K562 (cell line): ENCODE data around the gene ANO9.

Experiments
- FOXJ3 ChIP-seq: sonication (generic); formaldehyde crosslinking; IDR thresholded peaks from 2 replicates; pipeline ENCODE4 v1.4.0; 2020; ENCODE audit warnings: mild to moderate bottlenecking, missing genetic modification reagents
- KAT2B ChIP-seq: IDR thresholded peaks from one replicate; pipeline ENCODE4 v1.6.1; 2012; ENCODE audit warnings: low read depth, mild to moderate bottlenecking, control low read depth, inconsistent platforms, low read length, moderate library complexity
- TEAD1 ChIP-seq, 2 experiments: fragments of 450-650 bp in 1 of 2; sonication (generic) in 1 of 2; formaldehyde crosslinking; IDR thresholded peaks; 2 replicates each; pipeline versions ENCODE4 v1.4.0 to v1.8.0; 2020 to 2022; ENCODE audit warnings: mild to moderate bottlenecking in 2 of 2, missing genetic modification reagents in 1 of 2
- ZC3H4 ChIP-seq: sonication (generic); formaldehyde crosslinking; IDR thresholded peaks from 2 replicates; pipeline ENCODE4 v1.9.0; 2021; ENCODE audit warnings: missing genetic modification reagents, borderline replicate concordance
- ZNF282 ChIP-seq: sonication (generic); formaldehyde crosslinking; IDR thresholded peaks from 2 replicates; pipeline ENCODE4 v1.8.1; 2023; ENCODE audit warnings: missing genetic modification reagents
- ZNF830 ChIP-seq: fragments of 250-450 bp; sonication (Bioruptor Pico); IDR thresholded peaks from 2 replicates; pipeline ENCODE4 v1.5.0; 2021; ENCODE audit warnings: mild to moderate bottlenecking

GRCh38 chr11:368414-369335, 73.1 kb downstream of the ANO9 start:
- TF ChIP-seq TEAD1 (CRISPR knock-in tag; IDR thresholded peaks at IDR 0.05) = no peak
- no peak for TF ChIP-seq ZC3H4 (CRISPR knock-in tag)
- TF ChIP-seq ZNF830 (CRISPR knock-in tag) = no peak
- no peak for TF ChIP-seq KAT2B
- no peak for TF ChIP-seq ZNF282
- no peak for TF ChIP-seq FOXJ3 (CRISPR knock-in tag)
